Activated naive CD8-positive, alpha-beta T cell (primary cell): ENCODE measurements around the gene NECTIN2.
A peak's percentile ranks its signal among the peaks of the same experiment; 100 is the strongest.
"Not testable (repeated sequence)": the region's sequence is repeated elsewhere in the genome, so short reads cannot be mapped to it uniquely, and the experiment has no call there.

Experiments
- H3K27ac Mint-ChIP-seq: one replicate; pipeline ENCODE4 v1.8.0; 2021; ENCODE audit warnings: mixed read lengths
- H3K27me3 Mint-ChIP-seq: one replicate; pipeline ENCODE4 v1.8.0; 2021; ENCODE audit warnings: mixed read lengths
- H3K36me3 Mint-ChIP-seq: one replicate; pipeline ENCODE4 v1.8.0; 2021; ENCODE audit warnings: mixed read lengths
- H3K4me1 Mint-ChIP-seq: one replicate; pipeline ENCODE4 v1.8.0; 2021; ENCODE audit warnings: low read depth, mixed read lengths
- H3K4me3 Mint-ChIP-seq: one replicate; pipeline ENCODE4 v1.8.0; 2021; ENCODE audit warnings: mild to moderate bottlenecking, mixed read lengths
- H3K9me3 Mint-ChIP-seq: one replicate; pipeline ENCODE4 v1.8.0; 2021; ENCODE audit warnings: low read depth, mixed read lengths

Gene NECTIN2

GRCh38 chr19:44832875-44833274 lies 13.2 kb upstream of the NECTIN2 start:
- not testable (repeated sequence) for H3K27ac Mint-ChIP-seq, H3K4me1 Mint-ChIP-seq, H3K9me3 Mint-ChIP-seq, H3K4me3 Mint-ChIP-seq, H3K27me3 Mint-ChIP-seq, H3K36me3 Mint-ChIP-seq

- H3K9me3 Mint-ChIP-seq, H3K27ac Mint-ChIP-seq, H3K4me1 Mint-ChIP-seq, H3K4me3 Mint-ChIP-seq, H3K27me3 Mint-ChIP-seq, H3K36me3 Mint-ChIP-seq: not testable (repeated sequence)
Observed at GRCh38 chr19:44834399-44834798, 11.7 kb upstream of the NECTIN2 start.

GRCh38 chr19:44839276-44839675 lies 6.8 kb upstream of the NECTIN2 start:
- Mint-ChIP-seq H3K36me3 (no peaks in the 10 kb centered on the region), H3K27ac (no peak overlapping the region), H3K4me1 (peaks cover 2% of the 10 kb centered on the region), H3K4me3 (no peak overlapping the region), H3K9me3 (no peaks in the 10 kb centered on the region), H3K27me3 (no peaks in the 10 kb centered on the region)

- H3K4me1 Mint-ChIP-seq = peaks cover 11% of the 10 kb centered on the region
- H3K36me3 Mint-ChIP-seq = no peaks in the 10 kb centered on the region
- H3K4me3 Mint-ChIP-seq = no peak overlapping the region
- H3K9me3 Mint-ChIP-seq = no peaks in the 10 kb centered on the region
- no peaks in the 10 kb centered on the region for H3K27me3 Mint-ChIP-seq
- no peak overlapping the region for H3K27ac Mint-ChIP-seq
Observed at GRCh38 chr19:44840811-44841210, 5.3 kb upstream of the NECTIN2 start.

GRCh38 chr19:44841231-44841630 lies 4.9 kb upstream of the NECTIN2 start:
- Mint-ChIP-seq H3K27me3 (no peaks in the 10 kb centered on the region), H3K36me3 (no peaks in the 10 kb centered on the region), H3K4me1 (peaks cover 11% of the 10 kb centered on the region), H3K27ac (no peak overlapping the region), H3K9me3 (no peaks in the 10 kb centered on the region), H3K4me3 (no peak overlapping the region)

GRCh38 chr19:44845286-44845611 lies 848 bp upstream of the NECTIN2 start:
- peaks cover 4% of the 10 kb centered on the region for H3K27me3 Mint-ChIP-seq
- H3K4me1 Mint-ChIP-seq = peaks cover 23% of the 10 kb centered on the region
- no peak overlapping the region for H3K27ac Mint-ChIP-seq
- no peaks in the 10 kb centered on the region for H3K36me3 Mint-ChIP-seq
- no peaks in the 10 kb centered on the region for H3K9me3 Mint-ChIP-seq
- H3K4me3 Mint-ChIP-seq = peak overlapping the region; percentile 94

- Mint-ChIP-seq H3K27ac (no peak overlapping the region), H3K36me3 (no peaks in the 10 kb centered on the region), H3K27me3 (peaks cover 4% of the 10 kb centered on the region), H3K4me1 (peaks cover 21% of the 10 kb centered on the region), H3K4me3 (peak overlapping the region; percentile 87), H3K9me3 (no peaks in the 10 kb centered on the region)
Observed at GRCh38 chr19:44846455-44847143, 502 bp downstream of the NECTIN2 start.

GRCh38 chr19:44847144-44848035 lies 1.3 kb downstream of the NECTIN2 start:
- Mint-ChIP-seq H3K27me3 (peaks cover 4% of the 10 kb centered on the region), H3K4me1 (peaks cover 21% of the 10 kb centered on the region), H3K27ac (no peak overlapping the region), H3K36me3 (no peaks in the 10 kb centered on the region), H3K4me3 (peak overlapping the region; percentile 87), H3K9me3 (no peaks in the 10 kb centered on the region)

GRCh38 chr19:44848036-44848811 lies 2.1 kb downstream of the NECTIN2 start:
- H3K36me3 Mint-ChIP-seq = no peaks in the 10 kb centered on the region
- H3K27me3 Mint-ChIP-seq = peaks cover 4% of the 10 kb centered on the region
- H3K9me3 Mint-ChIP-seq = no peaks in the 10 kb centered on the region
- H3K4me1 Mint-ChIP-seq = peaks cover 21% of the 10 kb centered on the region
- no peak overlapping the region for H3K27ac Mint-ChIP-seq
- H3K4me3 Mint-ChIP-seq = peak overlapping the region; percentile 17

- H3K4me3 Mint-ChIP-seq = peak overlapping the region; percentile 17
- H3K27me3 Mint-ChIP-seq = peaks cover 7% of the 10 kb centered on the region
- no peaks in the 10 kb centered on the region for H3K36me3 Mint-ChIP-seq
- H3K4me1 Mint-ChIP-seq = peaks cover 21% of the 10 kb centered on the region
- H3K27ac Mint-ChIP-seq = no peak overlapping the region
- H3K9me3 Mint-ChIP-seq = no peaks in the 10 kb centered on the region
Observed at GRCh38 chr19:44848812-44849447, 2.8 kb downstream of the NECTIN2 start.

- H3K27me3 Mint-ChIP-seq = peaks cover 7% of the 10 kb centered on the region
- no peaks in the 10 kb centered on the region for H3K36me3 Mint-ChIP-seq
- H3K27ac Mint-ChIP-seq = no peak overlapping the region
Observed at GRCh38 chr19:44850641-44851109, 4.6 kb downstream of the NECTIN2 start.

GRCh38 chr19:44851427-44851826 lies 5.3 kb downstream of the NECTIN2 start:
- H3K4me3 Mint-ChIP-seq = no peak overlapping the region
- peaks cover 13% of the 10 kb centered on the region for H3K4me1 Mint-ChIP-seq
- no peaks in the 10 kb centered on the region for H3K36me3 Mint-ChIP-seq
- no peaks in the 10 kb centered on the region for H3K9me3 Mint-ChIP-seq
- H3K27me3 Mint-ChIP-seq = peaks cover 7% of the 10 kb centered on the region
- H3K27ac Mint-ChIP-seq = no peak overlapping the region

More at GRCh38 chr19:44850641-44851109, 4.6 kb downstream of the NECTIN2 start:
- H3K9me3 Mint-ChIP-seq = no peaks in the 10 kb centered on the region
- peaks cover 13% of the 10 kb centered on the region for H3K4me1 Mint-ChIP-seq
- H3K4me3 Mint-ChIP-seq = no peak overlapping the region

GRCh38 chr19:44855606-44856005 lies 9.5 kb downstream of the NECTIN2 start:
- Mint-ChIP-seq H3K27me3 (peaks cover 3% of the 10 kb centered on the region), H3K4me3 (no peak overlapping the region), H3K4me1 (no peaks in the 10 kb centered on the region), H3K36me3 (no peaks in the 10 kb centered on the region), H3K27ac (no peak overlapping the region), H3K9me3 (no peaks in the 10 kb centered on the region)

- H3K36me3 Mint-ChIP-seq = no peaks in the 10 kb centered on the region
- H3K9me3 Mint-ChIP-seq = no peaks in the 10 kb centered on the region
- no peak overlapping the region for H3K4me3 Mint-ChIP-seq
- H3K4me1 Mint-ChIP-seq = no peaks in the 10 kb centered on the region
- H3K27me3 Mint-ChIP-seq = peaks cover 3% of the 10 kb centered on the region
- no peak overlapping the region for H3K27ac Mint-ChIP-seq
Observed at GRCh38 chr19:44856421-44857083, 10.5 kb downstream of the NECTIN2 start.
